ENCODE data around the gene QARS1. TPM values are rescaled to one million over a fixed set of nuclear protein-coding genes. Genes with fewer than 3 reads are reported as not detected.

Gene QARS1
- total and polyA plus RNA-seq, 12 donors: 144 to 534 (median 272) TPM

DNA sequence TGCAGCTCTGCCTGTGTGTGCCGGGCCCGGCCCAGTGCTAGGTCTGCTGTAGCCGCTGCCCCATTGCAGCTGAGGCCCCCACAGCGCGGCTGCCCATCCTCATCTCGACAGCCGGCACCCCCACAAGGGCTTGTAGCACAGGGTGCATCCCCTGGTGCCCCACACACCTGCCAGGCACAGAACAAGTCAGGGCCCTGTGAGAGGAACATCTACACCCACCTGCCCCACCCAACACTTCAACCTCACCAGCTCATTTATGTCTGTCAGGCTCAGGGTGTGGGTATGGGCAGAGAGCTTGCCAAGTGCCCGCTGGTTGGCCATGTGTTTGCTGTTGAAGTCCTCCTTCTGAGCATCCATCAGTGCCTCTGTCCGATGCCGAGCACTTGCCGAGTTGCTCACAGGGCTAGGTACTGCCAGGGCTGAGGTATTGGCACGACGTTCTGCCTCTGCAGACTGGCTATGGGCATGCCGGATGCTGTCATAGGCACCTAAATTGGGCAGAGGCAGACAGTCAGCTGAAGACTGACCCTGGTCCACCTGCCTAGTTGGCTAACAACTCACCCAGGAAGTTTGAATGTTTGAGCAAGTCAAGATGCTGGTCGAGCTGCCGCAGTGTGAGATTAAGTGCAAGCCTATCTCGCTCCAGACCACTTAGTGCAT is 18.5 kb upstream of the QARS1 start:
- TF ChIP-seq, protein P1, sequence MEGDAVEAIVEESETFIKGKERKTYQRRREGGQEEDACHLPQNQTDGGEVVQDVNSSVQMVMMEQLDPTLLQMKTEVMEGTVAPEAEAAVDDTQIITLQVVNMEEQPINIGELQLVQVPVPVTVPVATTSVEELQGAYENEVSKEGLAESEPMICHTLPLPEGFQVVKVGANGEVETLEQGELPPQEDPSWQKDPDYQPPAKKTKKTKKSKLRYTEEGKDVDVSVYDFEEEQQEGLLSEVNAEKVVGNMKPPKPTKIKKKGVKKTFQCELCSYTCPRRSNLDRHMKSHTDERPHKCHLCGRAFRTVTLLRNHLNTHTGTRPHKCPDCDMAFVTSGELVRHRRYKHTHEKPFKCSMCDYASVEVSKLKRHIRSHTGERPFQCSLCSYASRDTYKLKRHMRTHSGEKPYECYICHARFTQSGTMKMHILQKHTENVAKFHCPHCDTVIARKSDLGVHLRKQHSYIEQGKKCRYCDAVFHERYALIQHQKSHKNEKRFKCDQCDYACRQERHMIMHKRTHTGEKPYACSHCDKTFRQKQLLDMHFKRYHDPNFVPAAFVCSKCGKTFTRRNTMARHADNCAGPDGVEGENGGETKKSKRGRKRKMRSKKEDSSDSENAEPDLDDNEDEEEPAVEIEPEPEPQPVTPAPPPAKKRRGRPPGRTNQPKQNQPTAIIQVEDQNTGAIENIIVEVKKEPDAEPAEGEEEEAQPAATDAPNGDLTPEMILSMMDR (IDR thresholded peaks at IDR 0.05): no peak
- Histone ChIP-seq H3K27ac (no peak overlapping the region), H3K36me3 (replicated peaks in 1 of 2) (peaks cover 0 to 77% of the 10 kb centered on the region in 2 donors), H3K27me3 (no peaks in the 10 kb centered on the region), H3K4me1 (replicated peaks in 1 of 2) (peaks cover 16 to 17% of the 10 kb centered on the region in 2 donors), H3K4me3 (no peak overlapping the region), H3K9me3 (replicated peaks in 1 of 3) (no peaks in the 10 kb centered on the region)
- intact Hi-C loops (cut with DNase I): no loop called here
- 87 to 94% (median 90%) methylated on average over 5 to 17 of the region's 17 CpGs for WGBS, 4 donors
- DNase-seq: no peak

DNA sequence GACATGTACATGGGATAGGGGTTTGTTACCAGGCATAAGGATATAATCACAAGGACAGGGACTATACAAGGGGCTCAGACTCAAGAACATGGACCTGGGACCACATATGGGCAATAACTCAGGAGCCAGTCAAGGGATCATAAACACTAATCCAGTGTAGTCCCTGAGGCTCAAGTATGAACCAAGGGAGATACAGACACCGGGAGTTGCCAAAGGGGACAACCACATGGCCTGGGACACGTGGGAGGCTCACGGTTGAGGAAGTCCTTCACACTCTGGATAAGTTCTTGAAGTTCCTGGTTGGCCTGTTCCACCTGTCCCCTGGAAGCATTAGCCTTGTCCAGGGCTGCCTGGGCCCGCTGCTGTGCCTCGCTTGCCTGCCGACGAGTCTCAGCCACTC is 17.9 kb upstream of the QARS1 start:
- Histone ChIP-seq H3K9me3 (replicated peaks in 1 of 3) (no peaks in the 10 kb centered on the region), H3K4me1 (replicated peaks in 1 of 2) (peaks cover 16 to 17% of the 10 kb centered on the region in 2 donors), H3K4me3 (no peak overlapping the region), H3K36me3 (replicated peaks in 1 of 2) (peaks cover 0 to 79% of the 10 kb centered on the region in 2 donors), H3K27ac (no peak overlapping the region), H3K27me3 (no peaks in the 10 kb centered on the region)
- no peak for DNase-seq
- intact Hi-C loops (cut with DNase I): no loop called here
- WGBS, 4 donors: 80 to 90% (median 87%) methylated on average over 2 to 7 of the region's 7 CpGs; no CpG with 5 or more reads in 1 of the 4 donors
- TF ChIP-seq POLR2A (IDR thresholded peaks at IDR 0.05): no peak
- TF ChIP-seq, protein P1 (IDR thresholded peaks at IDR 0.05): no peak

DNA sequence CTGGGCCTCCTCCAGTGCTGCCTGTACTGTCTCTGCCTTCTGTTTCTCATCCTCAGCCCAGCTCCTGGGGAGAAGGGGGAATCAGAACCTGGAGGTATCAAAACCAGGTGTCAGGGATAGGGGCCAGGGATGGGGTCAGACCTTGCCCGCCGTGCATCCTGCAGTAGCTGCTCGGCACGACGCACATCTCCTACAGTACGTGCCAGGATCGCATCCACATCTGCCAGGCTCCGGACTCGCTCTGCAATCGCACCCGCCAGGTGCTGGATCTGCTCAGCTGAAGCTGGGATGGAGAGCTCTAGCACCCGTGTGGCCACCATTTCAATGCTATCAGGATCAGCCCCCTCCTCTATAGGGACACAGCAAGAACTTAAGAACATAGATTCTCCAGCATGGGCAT is 17.5 kb upstream of the QARS1 start:
- peaks cover 0 to 79% of the 10 kb centered on the region in 2 donors for H3K36me3 ChIP-seq (replicated peaks in 1 of 2)

DNA sequence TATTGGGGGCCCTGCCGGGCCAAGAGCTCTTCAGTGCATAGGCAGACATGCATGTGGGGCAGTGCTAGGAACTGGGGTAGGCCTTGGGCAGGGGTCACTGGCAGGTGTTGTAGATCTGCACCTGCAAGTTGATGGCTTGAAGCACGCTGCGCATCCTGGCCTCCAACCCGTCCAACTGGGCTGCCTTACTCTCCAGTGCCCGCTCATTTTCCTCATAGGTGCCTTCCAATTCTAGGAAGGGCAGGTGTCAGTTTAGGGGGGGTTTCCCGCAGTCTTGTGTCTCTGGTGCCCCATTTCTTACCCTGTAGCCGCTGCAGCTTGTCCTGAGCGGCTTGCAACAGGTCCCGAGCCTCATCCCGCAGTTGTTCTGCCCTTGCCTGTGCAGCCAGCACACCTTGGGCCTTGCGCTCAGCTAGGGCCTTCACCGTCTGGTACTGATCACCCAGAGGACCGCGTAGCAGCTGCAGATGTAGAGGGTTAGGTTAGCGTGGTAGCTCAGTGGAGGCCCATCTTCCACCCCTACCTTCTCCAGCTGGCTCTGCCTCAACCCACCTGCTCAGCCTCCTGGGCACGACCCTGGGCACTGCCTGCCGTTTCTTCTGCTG is 16.7 kb upstream of the QARS1 start:
- Histone ChIP-seq H3K27ac (peak overlapping the region; percentile 66 to 98 (median 93)), H3K27me3 (no peaks in the 10 kb centered on the region), H3K36me3 (replicated peaks in 1 of 2) (peaks cover 0 to 79% of the 10 kb centered on the region in 2 donors), H3K9me3 (replicated peaks in 1 of 3) (no peaks in the 10 kb centered on the region), H3K4me3 (peak overlapping the region in 2 of 4 donors; percentile 93 to 96), H3K4me1 (replicated peaks in 1 of 2) (peaks cover 16 to 17% of the 10 kb centered on the region in 2 donors)
- DNase-seq: no peak
- intact Hi-C loops (cut with DNase I): no loop called here
- TF ChIP-seq, protein P1 (IDR thresholded peaks at IDR 0.05): no peak
- no peak for TF ChIP-seq POLR2A (IDR thresholded peaks at IDR 0.05)
- 73 to 80% (median 74%) methylated on average over 6 to 17 of the region's 17 CpGs for WGBS, 4 donors

More for the DNA sequence above, 17.5 kb upstream of the QARS1 start:
- Histone ChIP-seq H3K27me3 (no peaks in the 10 kb centered on the region), H3K4me3 (no peak overlapping the region), H3K4me1 (replicated peaks in 1 of 2) (peaks cover 16 to 17% of the 10 kb centered on the region in 2 donors), H3K27ac (no peak overlapping the region), H3K9me3 (replicated peaks in 1 of 3) (no peaks in the 10 kb centered on the region)
- TF ChIP-seq POLR2A (IDR thresholded peaks at IDR 0.05): no peak
- TF ChIP-seq, protein P1 (IDR thresholded peaks at IDR 0.05): no peak
- intact Hi-C loops (cut with DNase I): no loop called here
- DNase-seq: no peak
- 91 to 96% (median 93%) methylated on average over 8 to 12 of the region's 12 CpGs for WGBS, 4 donors

Data from adrenal gland (tissue), 12 donors.